ENCODE data around the gene GALNT9.

Gene GALNT9

GRCh38 chr12:132352896-132353800 lies 23.8 kb upstream of the GALNT9 start:
- no peak for DNase-seq (ENCODE audit: insufficient read length, low spot score)
- FAIRE-seq, result no peak

GRCh38 chr12:132351751-132352495 lies 22.5 kb upstream of the GALNT9 start:
- TF ChIP-seq CTCF (IDR thresholded peaks at IDR 0.05; ENCODE audit: insufficient read depth, missing control alignments), result no peak
- FAIRE-seq, result no peak
- DNase-seq (ENCODE audit: insufficient read length, low spot score), result peak; percentile 63

More at GRCh38 chr12:132352896-132353800, 23.8 kb upstream of the GALNT9 start:
- TF ChIP-seq CTCF (IDR thresholded peaks at IDR 0.05; ENCODE audit: insufficient read depth, missing control alignments), result no peak

- no peak for DNase-seq (ENCODE audit: insufficient read length, low spot score)
- no peak for TF ChIP-seq CTCF (IDR thresholded peaks at IDR 0.05; ENCODE audit: insufficient read depth, missing control alignments)
- peak; percentile 98 for FAIRE-seq
Observed at GRCh38 chr12:132349501-132350131, 20.2 kb upstream of the GALNT9 start.

- FAIRE-seq, result no peak
Observed at GRCh38 chr12:132348176-132348575, 18.8 kb upstream of the GALNT9 start.

GRCh38 chr12:132347176-132347855 lies 17.9 kb upstream of the GALNT9 start:
- no peak for TF ChIP-seq CTCF (IDR thresholded peaks at IDR 0.05; ENCODE audit: insufficient read depth, missing control alignments)
- no peak for FAIRE-seq
- DNase-seq (ENCODE audit: insufficient read length, low spot score), result no peak

More at GRCh38 chr12:132348176-132348575, 18.8 kb upstream of the GALNT9 start:
- TF ChIP-seq CTCF (IDR thresholded peaks at IDR 0.05; ENCODE audit: insufficient read depth, missing control alignments), result no peak
- no peak for DNase-seq (ENCODE audit: insufficient read length, low spot score)

GRCh38 chr12:132346471-132347175 lies 17.2 kb upstream of the GALNT9 start:
- DNase-seq (ENCODE audit: insufficient read length, low spot score) (no peak), FAIRE-seq (no peak)
- TF ChIP-seq CTCF (IDR thresholded peaks at IDR 0.05; ENCODE audit: insufficient read depth, missing control alignments), result no peak
